Peyer's patch (tissue), 4 donors: ENCODE results near the gene AAGAB.

Source experiments
- CTCF ChIP-seq, 6 experiments: fragments of 450-650 bp in 4 of 6; fragments of 200-600 bp in 2 of 6; sonication (generic) in 1 of 6; IDR thresholded peaks; one replicate each; pipeline ENCODE4 v1.5.1; 2017 to 2019; ENCODE audit warnings: antibody characterized with exemption in 6 of 6, mild to moderate bottlenecking in 3 of 6, moderate library complexity in 1 of 6
- POLR2A ChIP-seq, 2 donors: fragments of 450-650 bp; IDR thresholded peaks; one replicate each; pipeline ENCODE4 v1.5.1; 2017; ENCODE audit warnings: antibody characterized with exemption in 2 of 2, mild to moderate bottlenecking in 2 of 2, moderate library complexity in 2 of 2

- TF ChIP-seq POLR2A (IDR thresholded peaks at IDR 0.05) (no peak), CTCF (IDR thresholded peaks at IDR 0.05) (no peak)
These were observed 25.8 kb upstream of the AAGAB start for GRCh38 chr15:67280217-67280616.
